Measurements from ENCODE around the gene CPED1.

The CPED1 gene

DNA sequence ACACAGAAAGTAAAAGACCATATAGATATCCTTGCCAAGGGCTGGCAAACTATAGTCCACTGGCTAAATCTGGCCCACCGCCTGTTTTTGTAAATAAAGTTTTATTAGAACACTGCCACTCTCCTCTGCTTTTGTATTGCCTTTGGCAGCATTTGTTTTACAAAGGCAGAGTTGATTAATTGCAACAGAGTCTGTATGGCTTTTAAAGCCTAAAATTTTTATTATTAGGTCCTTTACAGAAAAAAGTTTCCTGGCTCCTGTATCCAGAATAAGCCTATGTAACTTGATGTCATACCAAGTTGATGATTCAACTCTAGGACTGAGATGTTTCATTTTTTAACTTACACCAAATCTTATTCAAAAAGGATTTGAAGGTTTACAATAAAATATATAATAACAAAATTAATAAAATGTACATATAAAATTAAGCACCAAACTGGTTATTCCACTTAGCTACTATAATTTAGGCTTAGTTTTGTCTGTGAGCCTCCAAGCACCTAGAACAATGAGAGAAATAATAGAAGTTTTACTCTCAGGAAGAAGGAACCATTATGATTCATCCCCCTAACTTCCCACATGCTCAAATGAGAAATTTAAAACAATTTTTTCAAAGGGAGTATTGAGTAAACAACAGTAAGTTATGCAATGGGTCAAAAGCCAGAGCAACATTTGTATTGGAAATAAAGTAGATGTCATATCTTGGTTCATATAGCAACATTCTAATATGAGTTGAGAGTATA is 31.9 kb downstream of the CPED1 start:
- TF ChIP-seq, protein P1, sequence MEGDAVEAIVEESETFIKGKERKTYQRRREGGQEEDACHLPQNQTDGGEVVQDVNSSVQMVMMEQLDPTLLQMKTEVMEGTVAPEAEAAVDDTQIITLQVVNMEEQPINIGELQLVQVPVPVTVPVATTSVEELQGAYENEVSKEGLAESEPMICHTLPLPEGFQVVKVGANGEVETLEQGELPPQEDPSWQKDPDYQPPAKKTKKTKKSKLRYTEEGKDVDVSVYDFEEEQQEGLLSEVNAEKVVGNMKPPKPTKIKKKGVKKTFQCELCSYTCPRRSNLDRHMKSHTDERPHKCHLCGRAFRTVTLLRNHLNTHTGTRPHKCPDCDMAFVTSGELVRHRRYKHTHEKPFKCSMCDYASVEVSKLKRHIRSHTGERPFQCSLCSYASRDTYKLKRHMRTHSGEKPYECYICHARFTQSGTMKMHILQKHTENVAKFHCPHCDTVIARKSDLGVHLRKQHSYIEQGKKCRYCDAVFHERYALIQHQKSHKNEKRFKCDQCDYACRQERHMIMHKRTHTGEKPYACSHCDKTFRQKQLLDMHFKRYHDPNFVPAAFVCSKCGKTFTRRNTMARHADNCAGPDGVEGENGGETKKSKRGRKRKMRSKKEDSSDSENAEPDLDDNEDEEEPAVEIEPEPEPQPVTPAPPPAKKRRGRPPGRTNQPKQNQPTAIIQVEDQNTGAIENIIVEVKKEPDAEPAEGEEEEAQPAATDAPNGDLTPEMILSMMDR (IDR thresholded peaks at IDR 0.05; ENCODE audit: low read depth, low read length) = no peak
- DNase-seq (ENCODE audit: extremely low read depth, low read depth) = no peak

DNA sequence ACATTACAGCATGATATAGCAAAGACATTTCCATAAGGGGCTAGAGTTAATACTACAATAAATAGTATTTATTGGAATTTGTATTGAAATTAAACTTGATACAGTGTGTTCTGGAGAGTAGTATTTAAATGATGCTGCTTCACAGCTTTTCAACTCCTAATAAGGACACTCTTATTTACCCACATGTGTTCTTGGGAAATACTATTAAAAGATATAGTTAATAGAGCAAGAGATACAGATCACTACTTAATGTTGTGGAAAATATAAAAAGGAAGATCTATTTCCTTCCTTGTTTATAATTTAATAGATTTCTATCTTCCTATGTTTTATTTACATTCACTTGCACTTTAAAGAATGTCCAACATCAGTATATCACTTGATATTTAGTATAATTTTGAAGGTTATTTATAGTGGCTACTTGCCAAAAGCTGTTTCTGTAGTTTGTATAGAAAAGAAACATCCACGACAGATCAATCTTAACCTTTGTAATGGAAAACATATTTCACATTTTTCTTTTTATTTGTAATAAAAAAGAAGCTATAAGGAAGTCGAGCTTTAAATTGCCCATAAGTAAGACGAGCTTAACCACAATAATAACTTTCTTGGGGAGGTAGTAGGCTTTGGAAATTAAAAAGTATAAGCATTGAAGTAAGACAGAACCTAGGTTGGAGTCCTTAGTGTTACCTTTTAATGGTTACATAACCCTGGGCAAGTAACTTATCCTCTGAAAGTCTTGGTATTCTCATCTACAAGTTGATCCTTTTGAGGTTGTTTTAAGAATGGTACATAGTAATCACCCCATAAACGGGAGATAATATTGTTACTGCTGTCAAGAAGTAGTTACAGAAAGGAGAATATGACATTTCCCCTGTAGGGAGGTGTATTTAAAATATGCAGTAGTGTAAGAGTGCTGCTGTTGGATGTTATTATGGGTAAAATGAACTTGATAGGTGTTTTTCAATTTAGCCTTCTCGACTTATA is 32.8 kb downstream of the CPED1 start:
- no peak for DNase-seq (ENCODE audit: extremely low read depth, low read depth)
- TF ChIP-seq, protein P1 (IDR thresholded peaks at IDR 0.05; ENCODE audit: low read depth, low read length) = no peak

DNA sequence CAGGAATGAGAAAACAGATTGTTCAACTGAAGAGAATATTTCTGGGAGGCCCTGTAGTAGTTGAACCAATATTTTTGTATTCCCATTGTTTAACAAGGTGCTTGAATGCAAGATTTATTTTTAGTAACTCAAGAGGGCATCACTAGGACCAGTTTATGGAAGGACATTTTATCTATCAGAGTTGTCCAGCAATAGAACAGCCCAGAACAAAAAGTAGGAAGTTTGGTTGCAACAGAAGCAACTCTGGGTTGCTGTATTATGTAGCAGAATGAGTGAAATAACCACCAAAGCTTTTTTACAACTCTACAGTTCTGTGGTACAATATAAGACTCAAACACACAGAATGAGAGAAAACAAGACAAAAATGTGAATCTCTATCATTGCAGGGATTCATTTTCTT is 34.7 kb downstream of the CPED1 start:
- TF ChIP-seq, protein P1 (IDR thresholded peaks at IDR 0.05; ENCODE audit: low read depth, low read length) = no peak
- no peak for DNase-seq (ENCODE audit: extremely low read depth, low read depth)

DNA sequence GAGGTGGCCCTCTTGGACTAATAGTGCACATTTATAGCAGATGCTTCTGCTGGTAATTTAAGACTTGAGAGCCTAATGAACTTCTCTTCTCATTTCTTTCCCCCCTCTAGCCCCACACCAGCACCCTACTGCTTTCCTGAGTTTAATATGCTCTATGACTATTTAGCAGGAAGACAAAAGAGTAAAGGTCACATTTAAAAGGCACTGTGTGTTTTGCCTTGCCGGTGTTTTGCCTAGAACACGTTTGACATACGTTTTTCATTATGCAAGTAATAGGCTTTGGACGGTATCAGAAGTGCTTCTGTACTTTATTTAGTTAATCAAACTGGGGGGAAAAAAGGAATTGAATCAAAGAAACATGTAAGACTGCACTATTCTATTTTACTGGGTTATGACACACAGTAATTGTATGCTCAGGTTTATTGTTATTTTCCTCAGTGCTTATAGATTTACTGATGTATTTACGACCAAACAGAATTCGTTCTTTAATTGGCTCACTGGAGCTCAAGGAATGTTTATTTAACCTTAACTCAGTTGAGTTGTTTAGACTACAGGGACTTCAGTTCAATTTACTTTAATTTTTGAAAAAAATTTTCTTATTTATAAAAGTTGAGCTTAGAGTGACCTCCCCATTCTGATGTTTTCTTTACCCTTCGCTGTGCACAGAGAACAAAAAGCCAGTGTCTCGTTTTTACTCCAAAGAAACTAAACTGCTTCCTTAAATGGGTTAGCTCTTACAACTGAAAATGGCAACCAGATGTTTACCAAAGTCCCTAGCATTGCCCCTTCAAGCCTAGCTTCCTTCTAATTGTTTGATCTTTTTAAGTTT is 35.4 kb downstream of the CPED1 start:
- TF ChIP-seq, protein P1 (IDR thresholded peaks at IDR 0.05; ENCODE audit: low read depth, low read length) = no peak
- DNase-seq (ENCODE audit: extremely low read depth, low read depth) = no peak

DNA sequence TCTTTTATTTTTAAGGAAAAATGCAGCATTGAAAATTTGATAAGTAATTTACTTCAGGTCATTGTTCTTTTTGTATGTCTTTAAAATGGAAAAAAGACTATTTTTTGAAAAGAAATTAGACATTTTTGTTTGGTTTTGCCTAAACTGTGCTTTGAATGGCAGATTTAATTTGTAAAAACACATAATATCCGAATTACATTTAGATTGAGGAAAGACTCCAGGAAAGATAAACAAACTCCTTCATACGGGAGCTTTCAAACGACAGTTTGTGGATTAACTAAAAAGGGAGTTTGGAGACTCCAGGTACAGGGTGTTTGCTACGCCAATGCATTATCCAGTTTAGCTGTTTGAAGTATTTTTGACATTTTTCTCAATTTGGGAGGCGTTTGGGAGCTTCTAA is 36.1 kb downstream of the CPED1 start:
- TF ChIP-seq, protein P1 (IDR thresholded peaks at IDR 0.05; ENCODE audit: low read depth, low read length) = no peak
- DNase-seq (ENCODE audit: extremely low read depth, low read depth) = no peak

DNA sequence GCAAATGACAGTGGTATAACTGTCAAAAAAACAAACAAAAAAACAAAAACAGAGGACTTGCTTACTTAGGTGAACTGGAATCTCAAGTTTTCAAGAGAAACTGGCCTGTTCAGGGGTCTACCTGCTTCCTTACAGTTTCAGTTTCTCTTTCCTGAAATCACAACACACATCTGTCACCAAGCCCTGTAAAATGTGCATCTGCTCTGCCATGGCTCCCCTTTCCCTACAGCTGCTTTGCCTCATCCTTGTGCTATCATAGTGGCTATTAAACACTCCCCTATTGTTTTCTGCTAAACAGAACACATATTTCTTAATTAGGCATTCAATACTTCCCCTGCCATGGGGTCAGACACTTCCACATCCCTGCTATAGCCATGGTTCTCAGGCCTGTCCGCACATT is 37.6 kb downstream of the CPED1 start:
- TF ChIP-seq, protein P1 (IDR thresholded peaks at IDR 0.05; ENCODE audit: low read depth, low read length) = no peak
- no peak for DNase-seq (ENCODE audit: extremely low read depth, low read depth)

Measured in AG09319 (cell line).